Measurements from ENCODE around the gene SCN9A.
"Not testable (repeated sequence)": the region's sequence is repeated elsewhere in the genome, so short reads cannot be mapped to it uniquely, and the experiment has no call there.

Gene SCN9A

DNA sequence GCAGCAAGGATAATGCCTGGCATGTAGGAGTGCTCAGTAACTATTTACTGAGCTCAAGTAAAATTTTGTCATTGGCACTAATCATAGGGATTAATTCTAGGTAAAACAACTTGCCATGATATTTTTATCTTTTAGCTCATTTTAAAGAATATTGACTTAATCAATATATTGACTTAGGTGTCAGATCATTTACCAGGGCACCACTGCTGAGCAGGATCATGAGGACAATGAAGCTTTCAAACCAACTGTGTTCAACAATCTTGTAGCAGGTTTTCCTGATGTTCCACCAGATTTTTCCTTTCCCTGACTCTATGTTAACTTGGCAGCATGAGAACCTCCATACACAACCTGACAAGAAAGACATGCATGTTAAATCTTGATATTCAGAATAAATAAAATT lies 133.4 kb downstream of the SCN9A start:
- DNase-seq (ENCODE audit: low read depth in 2 of 2): no peak

DNA sequence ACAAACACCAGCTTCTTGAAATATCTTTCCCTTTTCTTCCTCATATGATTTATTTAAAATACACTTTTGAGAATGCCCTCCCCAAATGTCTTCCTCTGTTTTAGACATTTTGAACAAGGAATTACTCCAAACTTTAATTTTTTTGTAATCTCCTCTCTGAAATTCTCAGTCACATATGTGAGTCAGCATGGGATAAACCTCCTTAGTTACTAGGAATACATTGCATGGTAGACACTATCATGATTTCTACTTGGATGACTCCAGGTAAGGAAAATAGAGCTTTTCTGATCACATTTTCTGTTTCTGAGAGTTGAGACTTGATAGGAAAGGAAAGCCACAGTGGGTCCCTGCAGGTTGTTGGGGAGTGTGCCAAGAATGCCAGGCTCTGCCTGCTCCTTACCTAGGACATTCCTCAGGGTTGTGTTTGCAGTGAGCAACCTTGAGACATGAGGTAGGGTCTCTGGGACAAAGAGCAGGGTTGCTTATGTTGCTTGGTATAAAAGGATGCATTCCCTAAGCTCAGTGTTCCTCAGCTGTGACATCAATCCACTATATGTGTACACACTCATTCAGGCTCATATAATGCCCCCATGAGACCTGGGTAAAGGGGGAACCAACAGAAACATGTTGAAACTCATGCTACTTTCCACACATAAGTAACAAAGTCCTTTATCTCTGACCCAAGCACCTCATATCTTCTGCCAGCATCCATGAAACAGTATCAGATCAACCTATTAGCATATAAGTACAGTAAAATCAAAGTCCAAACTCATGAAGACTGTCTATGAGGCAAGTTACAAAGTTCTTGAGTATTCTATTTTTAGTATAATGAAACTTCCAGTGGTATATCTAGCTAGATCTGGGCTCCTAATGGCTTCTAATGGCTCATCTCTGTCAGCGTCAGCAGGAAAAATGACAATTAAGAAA lies 135.1 kb downstream of the SCN9A start:
- DNase-seq (ENCODE audit: low read depth in 2 of 2): no peak

DNA sequence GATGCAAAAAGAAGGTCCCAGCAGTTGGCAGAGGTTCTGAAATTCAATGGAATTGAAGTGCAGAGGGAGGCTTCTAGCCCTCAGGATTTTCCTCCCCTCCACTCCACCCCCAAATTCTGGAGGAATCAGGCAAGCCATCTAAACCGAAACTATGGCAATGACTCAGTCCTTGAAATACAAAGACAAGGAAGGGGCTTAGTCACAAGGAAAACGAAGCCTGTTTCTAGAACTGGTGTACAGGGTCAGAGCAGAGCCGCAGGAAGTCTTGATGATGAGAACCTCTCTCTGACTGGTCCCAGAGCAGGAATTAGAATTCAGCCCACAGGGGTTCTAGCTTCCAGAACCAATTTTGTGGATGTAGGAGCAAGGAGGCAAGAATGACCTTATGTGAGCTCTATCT lies 136.2 kb downstream of the SCN9A start:
- DNase-seq (ENCODE audit: low read depth in 2 of 2): no peak

DNA sequence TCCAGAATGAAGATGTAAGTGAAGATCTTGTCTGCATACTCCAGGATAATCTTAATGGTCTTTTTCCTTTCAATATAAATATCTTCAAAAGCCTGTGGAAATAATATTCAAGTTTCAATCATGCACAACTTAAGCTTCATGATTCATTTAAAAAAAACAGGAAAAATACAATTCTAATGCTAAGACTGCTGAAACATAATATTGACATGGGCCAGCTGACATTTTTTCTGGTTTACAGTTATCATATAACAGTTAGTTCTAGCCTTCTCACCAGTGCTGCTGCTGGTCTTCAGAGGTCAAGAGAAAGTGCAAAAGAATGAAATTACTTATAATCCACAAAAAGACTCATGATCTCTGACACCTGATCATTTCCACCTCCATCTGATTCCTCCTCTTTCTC lies 137.6 kb downstream of the SCN9A start:
- no peak for DNase-seq (ENCODE audit: low read depth in 2 of 2)

DNA sequence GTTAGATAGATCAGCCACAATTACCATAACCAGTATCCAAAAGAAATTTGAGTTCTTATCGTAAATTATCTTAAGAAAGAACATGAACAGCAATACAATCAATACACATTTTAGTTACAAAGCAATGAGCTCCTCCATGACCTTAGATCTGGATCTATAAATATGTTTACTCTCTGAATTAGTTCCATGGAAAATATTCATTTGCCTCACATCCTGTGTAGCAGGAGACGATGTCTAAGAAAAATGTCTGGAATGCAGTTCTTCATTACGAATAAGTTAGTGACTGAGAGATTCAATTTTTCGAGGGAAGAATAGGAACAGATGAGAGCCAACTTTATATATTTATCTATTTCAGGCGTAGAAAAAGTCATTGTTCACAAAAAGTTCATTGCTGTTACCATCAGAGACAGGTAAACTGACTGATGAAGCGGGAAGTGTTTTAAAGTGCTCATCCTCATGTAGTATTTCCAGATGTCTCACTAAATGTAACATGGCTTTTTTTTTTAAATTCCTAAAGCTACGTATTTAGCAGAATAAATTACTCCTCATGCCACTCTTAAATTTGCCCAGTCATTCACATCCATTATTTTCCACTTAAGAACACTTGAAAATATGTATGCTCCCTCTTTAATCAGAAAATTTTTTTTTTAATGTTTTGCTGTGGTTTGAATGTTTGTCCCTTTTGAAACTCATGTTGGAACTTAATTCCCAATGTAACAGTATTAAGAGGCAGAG lies 141.5 kb downstream of the SCN9A start:
- no peak for DNase-seq (ENCODE audit: low read depth in 2 of 2)

DNA sequence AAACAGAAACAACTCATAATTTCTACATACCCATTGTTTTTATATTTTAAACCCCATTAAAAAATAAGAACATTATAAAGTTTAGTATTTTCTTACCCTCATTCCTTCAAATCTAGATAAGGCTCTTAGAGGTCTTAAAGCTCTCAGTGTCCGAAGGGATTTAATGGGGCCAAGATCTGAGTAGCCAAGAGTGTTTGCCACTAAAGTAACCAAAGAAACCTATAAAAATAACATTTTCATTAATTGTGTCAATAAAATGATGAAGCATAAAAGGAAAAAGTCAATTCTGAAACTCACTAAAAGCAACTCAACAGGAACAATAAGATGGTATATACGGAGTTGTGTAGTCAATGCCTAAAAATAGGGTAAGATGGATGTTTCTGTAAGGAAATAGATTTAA lies 142.5 kb downstream of the SCN9A start:
- no peak for DNase-seq (ENCODE audit: low read depth in 2 of 2)

DNA sequence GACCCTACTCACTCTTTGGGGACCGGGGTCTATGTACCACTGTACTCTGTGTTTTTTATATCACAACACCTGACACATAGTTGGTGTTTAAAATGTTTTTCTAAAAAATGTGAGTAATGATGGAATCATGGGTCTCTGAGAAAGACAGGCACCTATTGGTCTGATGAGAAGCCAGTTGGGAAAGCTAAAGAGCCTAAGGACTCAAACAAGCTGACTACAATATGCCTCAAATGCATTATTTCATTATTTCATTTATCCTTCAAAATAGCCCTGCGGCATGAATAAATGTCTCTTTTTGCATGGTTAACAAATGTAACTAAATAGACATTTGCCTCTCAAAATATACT lies 145.0 kb downstream of the SCN9A start:
- no peak for DNase-seq (ENCODE audit: low read depth in 2 of 2)

DNA sequence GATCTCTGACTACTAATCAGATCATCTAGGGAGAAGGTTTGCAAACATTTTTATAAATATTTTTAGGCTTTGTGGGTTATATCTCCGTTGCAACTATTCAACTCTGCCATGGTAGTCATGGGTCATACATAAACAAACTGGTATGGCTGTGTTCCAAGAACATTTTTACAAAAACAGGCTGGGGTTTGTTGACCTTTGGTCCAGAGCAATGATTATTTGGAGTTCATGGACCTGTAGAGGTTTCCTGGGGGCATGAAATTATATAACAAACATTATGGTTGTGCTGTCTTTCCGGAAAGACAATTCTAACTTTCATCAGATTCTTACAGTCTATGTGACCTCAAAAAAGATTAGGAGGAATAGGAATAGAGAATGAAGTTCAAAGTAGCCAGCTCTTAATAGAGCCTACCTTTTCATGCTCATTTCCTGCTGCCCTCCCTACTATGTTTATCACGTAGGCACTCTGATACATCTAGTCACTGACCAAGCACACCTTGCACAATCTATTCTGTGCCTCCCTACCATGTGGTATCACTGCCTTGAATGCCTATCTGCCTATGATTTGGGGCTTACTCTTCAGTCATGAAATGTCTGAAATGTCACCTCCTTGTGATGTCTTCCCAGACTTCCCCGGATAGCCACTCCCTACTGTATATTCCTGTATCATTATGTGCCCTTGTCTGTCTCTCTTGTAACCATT lies 145.6 kb downstream of the SCN9A start:
- no peak for DNase-seq (ENCODE audit: low read depth in 2 of 2)

DNA sequence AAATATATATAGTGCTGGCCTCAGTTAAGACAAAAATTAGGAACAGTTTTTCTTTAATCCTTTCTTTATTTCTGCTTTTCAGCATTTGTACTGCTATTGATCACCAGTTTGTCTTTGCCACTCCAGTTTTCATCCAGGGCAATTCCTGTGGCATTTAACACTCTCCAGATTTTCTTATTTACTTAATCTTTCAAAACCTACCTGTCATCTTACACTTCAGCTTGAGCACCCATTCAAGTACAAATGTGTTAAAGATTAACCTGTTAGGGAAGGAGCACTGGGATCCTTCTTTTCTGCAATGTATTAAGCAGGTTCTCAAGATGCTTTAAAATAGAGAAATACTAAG lies 146.1 kb downstream of the SCN9A start:
- DNase-seq (ENCODE audit: low read depth in 2 of 2): no peak

DNA sequence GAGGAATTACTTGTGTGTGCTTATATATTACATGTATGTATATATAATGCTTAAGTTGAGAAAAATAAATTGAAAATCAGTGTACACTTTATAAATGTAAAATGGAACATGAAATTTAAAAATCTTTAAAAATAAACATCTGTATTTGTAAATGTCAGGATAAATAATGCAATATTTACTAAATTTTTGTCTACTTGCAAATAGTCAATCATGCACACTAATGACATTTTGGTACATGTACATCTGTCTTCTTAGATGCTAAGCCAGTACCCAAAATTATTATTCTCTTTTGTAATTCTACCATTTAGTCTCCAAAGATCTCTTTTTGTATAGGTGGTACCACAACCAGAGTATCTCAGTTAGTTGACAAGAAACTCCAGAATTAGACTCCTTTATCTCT lies 151.5 kb downstream of the SCN9A start:
- no peak for DNase-seq (ENCODE audit: low read depth in 2 of 2)

DNA sequence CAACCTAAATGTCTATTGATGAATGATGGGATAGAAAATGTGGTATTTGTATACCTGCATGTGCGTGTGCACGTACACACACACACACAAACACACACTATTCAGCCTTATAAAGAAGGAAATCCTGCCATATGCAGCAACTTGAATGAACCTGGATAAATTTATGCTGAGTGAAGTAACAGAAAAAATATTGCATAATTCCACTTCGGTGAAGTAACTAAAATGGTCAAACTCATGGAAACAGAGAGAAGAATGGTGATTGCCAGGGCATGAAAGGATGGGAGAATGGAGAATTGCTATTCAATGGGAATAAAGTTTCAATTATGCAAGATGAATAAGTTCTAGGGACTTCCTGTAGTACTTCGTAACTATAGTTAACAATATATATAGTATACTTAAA lies 152.4 kb downstream of the SCN9A start:
- no peak for DNase-seq (ENCODE audit: low read depth in 2 of 2)

DNA sequence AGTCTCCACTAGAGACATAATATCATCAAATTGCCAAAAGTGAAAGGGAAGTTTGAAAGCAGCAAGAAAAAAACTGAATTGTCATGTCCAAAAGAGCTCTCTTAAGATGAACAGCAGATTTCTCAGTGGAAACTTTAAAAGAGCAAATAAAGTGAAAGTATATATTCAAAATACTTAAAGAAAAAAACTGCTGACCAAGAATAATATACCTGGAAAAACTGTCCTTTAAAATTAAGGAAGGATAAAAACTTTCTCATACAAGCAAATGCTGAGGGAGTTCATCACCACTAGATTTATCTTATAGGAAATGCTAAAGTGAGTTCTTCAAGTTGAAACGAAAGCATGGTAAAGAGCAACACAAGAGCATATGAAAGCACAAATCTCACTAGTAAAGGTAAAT lies 164.7 kb downstream of the SCN9A start:
- no peak for DNase-seq (ENCODE audit: low read depth in 2 of 2)

DNA sequence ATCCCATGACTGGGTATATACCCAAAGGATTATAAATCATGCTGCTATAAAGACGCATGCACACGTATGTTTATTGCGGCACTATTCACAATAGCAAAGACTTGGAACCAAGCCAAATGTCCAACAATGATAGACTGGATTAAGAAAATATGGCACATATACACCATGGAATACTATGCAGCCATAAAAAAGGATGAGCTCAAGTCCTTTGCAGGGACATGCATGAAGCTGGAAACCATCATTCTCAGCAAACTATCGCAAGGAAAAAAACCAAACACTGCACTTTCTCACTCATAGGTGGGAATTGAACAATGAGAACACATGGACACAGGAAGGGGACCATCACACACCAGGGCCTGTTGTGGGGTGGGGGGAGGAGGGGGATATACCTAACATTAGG lies 165.8 kb downstream of the SCN9A start:
- not testable (repeated sequence) for DNase-seq (ENCODE audit: low read depth in 2 of 2)

DNA sequence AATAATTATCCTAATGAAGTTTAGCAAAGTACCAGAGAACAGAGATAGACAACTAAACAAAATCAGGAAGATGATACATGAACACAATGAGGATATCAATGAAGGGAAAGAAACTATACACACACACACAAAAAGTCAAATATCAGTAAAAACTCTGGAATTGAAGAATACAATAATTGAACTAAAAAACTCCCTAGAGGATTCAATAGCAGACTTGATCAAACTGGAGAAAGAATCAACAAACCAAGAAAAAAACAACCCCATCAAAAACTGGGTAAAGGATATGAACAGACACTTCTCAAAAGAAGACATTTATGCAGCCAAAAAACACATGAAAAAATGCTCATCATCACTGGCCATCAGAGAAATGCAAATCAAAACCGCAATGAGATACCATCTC lies 166.4 kb downstream of the SCN9A start:
- DNase-seq (ENCODE audit: low read depth in 2 of 2): not testable (repeated sequence)

DNA sequence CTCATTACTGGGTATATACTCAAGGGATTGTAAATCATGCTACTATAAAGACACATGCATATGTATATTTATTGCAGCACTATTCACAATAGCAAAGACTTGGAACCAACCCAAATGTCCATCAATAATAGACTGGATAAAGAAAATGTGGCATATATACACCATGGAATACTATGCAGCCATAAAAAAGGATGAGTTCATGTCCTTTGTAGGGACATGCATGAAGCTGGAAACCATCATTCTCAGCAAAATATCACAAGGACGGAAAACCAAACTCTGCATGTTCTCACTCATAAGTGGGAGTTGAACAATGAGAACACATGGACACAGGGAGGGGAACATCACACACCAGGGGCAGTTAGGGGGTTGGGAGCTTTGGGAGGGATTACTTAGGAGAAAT lies 169.6 kb downstream of the SCN9A start:
- DNase-seq (ENCODE audit: low read depth in 2 of 2): not testable (repeated sequence)

DNA sequence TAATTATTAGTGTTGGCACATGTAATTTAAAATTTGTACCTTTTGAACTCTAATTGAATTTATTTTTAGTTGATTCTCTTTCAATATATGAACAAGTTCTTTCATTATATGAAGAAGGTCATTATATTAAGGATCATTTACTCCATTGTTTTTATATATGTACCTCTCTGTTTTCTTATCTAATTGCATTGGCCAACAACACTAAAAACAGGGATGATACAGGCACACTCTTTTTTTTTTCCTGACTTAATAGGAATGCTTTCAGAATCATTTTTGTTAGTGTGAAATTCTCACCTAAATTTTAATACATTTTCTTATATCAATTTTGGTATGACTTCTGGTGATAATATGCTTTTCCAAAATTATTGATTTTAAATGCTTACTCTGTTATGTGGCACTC lies 173.0 kb downstream of the SCN9A start:
- DNase-seq (ENCODE audit: low read depth in 2 of 2): no peak

DNA sequence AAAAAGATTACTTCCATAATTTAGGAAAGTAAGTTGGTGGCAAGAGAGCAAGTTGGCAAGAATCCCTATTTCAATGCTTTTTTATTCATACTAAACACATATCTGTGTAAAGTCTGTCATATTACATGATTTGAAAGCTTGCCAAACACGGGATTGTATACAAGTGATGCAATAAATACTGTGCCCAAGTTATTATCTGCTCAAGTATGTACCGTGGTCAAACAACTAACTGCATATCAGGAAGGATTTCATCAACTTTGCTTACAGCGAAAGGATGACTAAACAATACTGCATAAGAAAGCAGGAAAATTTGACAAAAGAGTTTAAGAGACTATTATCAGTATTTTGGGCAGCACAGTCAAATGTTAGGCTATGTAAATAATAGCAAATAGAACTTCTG lies 178.3 kb downstream of the SCN9A start:
- no peak for DNase-seq (ENCODE audit: low read depth in 2 of 2)

DNA sequence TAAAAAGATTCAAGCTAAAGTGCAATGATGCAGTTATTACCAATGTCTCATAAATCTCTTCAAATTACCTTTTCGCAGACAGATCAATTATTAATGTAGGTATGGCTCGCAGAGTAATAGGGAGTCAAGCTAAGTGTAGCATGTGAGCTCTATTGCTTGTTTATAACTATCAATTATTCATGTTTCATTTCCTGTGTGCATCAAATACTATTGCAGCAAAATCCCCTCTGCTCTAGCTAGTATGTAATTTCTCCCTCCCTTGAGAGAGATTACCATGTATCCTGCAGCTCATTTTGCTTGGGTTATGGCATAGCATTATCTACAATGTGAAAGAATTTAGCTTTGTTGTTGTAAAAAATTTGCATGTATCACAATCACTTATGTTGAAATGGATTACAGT lies 182.3 kb downstream of the SCN9A start:
- no peak for DNase-seq (ENCODE audit: low read depth in 2 of 2)

DNA sequence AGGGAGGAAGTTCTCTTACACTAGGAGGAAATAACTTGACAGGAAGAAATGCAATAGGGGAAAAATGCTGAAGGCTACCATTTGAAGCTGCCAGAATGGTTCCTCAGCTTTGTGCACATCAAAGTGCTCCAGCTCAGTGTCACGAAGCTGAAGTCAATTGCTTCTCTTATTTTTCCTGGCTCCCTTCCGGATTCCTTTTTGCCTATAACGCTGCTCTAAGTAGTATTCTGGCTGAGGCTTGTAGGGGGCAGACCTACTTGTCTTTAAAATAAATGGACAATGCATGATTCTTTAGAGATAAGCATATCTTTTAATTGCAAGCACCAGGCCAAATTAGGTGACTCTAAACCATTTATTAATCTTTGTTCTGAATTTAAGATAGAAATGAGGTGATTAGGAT lies 187.7 kb downstream of the SCN9A start:
- no peak for DNase-seq (ENCODE audit: low read depth in 2 of 2)

DNA sequence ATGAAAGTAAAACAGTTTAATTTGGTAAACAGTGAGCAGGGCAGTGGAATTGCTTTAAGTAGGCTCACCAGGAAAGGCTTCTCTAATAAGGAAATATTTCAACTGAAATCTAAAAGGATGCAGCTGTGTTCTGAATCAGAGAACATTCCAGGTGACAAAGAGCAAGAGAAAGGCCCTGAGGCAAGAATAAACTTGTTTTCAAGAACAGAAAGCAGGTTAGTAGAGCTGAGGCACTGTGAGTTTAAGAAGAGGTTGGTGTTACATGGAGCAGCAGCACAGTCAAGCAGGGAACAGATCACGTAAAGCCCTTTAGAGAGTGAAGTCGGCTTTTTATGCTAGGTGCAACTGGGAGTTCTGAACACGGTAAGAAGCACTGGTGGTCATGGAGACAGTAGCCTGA lies 191.0 kb downstream of the SCN9A start:
- no peak for DNase-seq (ENCODE audit: low read depth in 2 of 2)

DNA sequence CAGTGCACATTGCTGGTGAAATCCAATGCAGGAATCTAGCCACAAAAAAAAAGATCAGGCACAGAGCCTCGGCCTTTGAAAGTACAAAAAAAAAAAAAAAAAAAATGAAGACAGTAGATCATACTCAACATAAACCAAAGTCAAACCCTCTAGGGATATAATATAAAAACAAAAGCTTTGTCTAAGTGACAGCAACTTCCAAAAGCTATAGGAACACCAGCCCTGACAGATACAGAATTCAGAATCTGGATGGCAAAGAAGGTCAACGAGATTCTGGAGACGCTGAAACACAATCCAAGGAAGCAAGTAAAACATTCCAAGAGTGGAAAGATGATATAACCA lies 194.0 kb downstream of the SCN9A start:
- DNase-seq (ENCODE audit: low read depth in 2 of 2): no peak

DNA sequence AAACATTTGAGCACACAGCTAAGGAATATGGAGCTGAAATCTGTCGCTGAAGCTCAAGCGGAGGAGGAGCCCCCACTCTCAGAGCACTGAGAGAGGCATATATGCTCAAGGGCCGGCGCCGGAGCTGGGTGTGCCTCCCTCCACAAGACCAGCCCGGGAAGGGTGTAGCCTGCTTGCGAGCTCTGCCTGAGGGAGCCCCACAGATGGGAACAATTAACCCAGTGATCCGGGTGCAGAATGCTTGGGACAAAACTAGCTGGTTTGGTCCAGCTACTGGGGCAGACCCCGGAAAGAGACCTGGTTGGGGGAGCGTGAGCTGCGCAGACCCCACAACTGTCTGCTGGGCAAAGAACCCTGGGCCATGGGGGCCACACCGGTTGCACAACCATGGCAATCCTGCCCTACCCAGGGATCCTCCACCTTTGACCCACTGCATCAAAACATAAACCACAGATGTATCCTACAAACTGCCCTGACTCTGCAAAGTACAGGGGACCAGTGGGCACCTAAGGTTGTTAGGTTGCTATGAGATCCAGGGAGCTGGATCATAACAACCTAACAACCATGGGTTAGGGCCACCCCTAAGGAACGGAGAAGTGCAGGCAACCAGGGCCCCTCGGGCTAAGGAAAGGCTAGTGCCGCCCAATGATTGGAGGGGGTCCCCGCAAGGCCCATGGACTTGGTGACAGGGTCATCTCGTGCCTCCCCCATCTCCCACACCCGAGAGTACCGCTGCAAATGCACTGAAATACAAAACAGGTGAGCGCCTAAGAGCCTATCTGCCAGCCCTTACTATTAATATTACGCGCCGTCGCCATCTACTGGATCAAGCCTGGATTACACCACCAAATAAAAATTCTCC lies 194.6 kb downstream of the SCN9A start:
- peak; percentile 3 to 8 for DNase-seq (ENCODE audit: low read depth in 2 of 2)
